ENCODE measurements around the gene GTF2A1L.
"Not testable (repeated sequence)": the region's sequence is repeated elsewhere in the genome, so short reads cannot be mapped to it uniquely, and the experiment has no call there.

Gene GTF2A1L

GRCh38 chr2:48699348-48699930 is 81.8 kb downstream of the GTF2A1L start:
- Histone ChIP-seq H3K9ac (ENCODE audit: low read length) (no peak overlapping the region), H3K4me1 (ENCODE audit: low read length) (no peaks in the 10 kb centered on the region), H3K9me3 (replicated peaks; ENCODE audit: insufficient read depth, low read length) (no peaks in the 10 kb centered on the region), H3K27ac (ENCODE audit: low read length) (no peak overlapping the region), H3K79me2 (ENCODE audit: low read length) (no peaks in the 10 kb centered on the region), H3K9me2 (replicated peaks; ENCODE audit: insufficient read depth, low read length) (no peaks in the 10 kb centered on the region), H3K4me2 (ENCODE audit: low read depth, low read length) (no peak overlapping the region), H3K4me3 (ENCODE audit: low read length) (no peak overlapping the region), H4K20me1 (ENCODE audit: insufficient read depth, low read length) (no peaks in the 10 kb centered on the region), H3K36me3 (replicated peaks; ENCODE audit: insufficient read depth, low read length) (no peaks in the 10 kb centered on the region), H3K27me3 (replicated peaks; ENCODE audit: insufficient read depth, low read length) (no peaks in the 10 kb centered on the region), H3F3A (ENCODE audit: insufficient read depth, low read length) (no peaks in the 10 kb centered on the region), H2AFZ (ENCODE audit: low read length) (no peak overlapping the region)
- TF ChIP-seq EZH2phosphoT487 (IDR thresholded peaks at IDR 0.05; ENCODE audit: low read length) (no peak), EZH2 (optimal IDR thresholded peaks at IDR 0.05; ENCODE audit: low read depth, low read length) (no peak)
- TF ChIP-seq, protein P1, sequence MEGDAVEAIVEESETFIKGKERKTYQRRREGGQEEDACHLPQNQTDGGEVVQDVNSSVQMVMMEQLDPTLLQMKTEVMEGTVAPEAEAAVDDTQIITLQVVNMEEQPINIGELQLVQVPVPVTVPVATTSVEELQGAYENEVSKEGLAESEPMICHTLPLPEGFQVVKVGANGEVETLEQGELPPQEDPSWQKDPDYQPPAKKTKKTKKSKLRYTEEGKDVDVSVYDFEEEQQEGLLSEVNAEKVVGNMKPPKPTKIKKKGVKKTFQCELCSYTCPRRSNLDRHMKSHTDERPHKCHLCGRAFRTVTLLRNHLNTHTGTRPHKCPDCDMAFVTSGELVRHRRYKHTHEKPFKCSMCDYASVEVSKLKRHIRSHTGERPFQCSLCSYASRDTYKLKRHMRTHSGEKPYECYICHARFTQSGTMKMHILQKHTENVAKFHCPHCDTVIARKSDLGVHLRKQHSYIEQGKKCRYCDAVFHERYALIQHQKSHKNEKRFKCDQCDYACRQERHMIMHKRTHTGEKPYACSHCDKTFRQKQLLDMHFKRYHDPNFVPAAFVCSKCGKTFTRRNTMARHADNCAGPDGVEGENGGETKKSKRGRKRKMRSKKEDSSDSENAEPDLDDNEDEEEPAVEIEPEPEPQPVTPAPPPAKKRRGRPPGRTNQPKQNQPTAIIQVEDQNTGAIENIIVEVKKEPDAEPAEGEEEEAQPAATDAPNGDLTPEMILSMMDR (IDR thresholded peaks at IDR 0.05; ENCODE audit: low read length) = no peak
- no peak for DNase-seq

DNA sequence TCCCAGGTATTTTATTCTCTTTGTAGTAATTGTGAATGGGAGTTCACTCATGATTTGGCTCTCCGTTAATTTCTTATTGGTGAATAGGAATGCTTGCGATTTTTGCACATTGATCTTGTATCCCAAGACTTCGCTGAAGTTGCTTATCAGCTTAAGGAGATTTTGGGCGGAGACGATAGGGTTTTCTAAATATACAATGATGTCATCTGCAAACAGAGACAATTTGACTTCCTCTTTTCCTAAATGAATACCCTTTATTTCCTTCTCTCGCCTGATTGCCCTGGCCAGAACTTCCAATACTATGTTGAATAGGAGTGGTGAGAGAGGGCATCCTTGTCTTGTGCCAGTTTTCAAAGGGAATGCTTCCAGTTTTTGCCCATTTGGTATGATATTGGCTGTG is 86.0 kb downstream of the GTF2A1L start:
- H3K9me3 ChIP-seq (replicated peaks; ENCODE audit: insufficient read depth, low read length); DNase-seq; H3K4me1 ChIP-seq (ENCODE audit: low read length); H2AFZ ChIP-seq (ENCODE audit: low read length); H3K9me2 ChIP-seq (replicated peaks; ENCODE audit: insufficient read depth, low read length); H3K27me3 ChIP-seq (replicated peaks; ENCODE audit: insufficient read depth, low read length); H4K20me1 ChIP-seq (ENCODE audit: insufficient read depth, low read length); H3K36me3 ChIP-seq (replicated peaks; ENCODE audit: insufficient read depth, low read length); H3K4me2 ChIP-seq (ENCODE audit: low read depth, low read length); H3K4me3 ChIP-seq (ENCODE audit: low read length); H3F3A ChIP-seq (ENCODE audit: insufficient read depth, low read length); H3K9ac ChIP-seq (ENCODE audit: low read length); H3K79me2 ChIP-seq (ENCODE audit: low read length); H3K27ac ChIP-seq (ENCODE audit: low read length): not testable (repeated sequence)

DNA sequence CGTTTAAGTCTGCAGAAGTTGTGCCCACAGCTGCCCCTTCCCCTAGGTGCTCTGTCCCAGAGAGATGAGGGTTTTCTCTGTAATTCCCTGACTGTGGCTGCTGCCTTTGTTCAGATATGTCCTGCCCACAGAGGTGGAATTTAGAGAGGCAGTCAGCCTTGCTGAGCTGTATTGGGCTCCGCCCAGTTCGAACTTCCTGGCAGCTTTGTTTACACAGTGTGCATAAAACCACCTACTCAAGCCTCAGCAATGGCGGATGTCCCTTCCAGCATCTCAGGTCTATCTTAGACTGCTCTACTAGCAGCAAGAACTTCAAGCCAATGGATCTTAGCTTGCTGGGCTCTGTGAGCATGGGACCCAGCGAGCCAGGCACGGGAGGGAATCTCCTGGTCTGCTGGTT is 89.8 kb downstream of the GTF2A1L start:
- Histone ChIP-seq H3K79me2 (ENCODE audit: low read length) (no peaks in the 10 kb centered on the region), H3K9ac (ENCODE audit: low read length) (no peak overlapping the region), H2AFZ (ENCODE audit: low read length) (no peak overlapping the region), H3F3A (ENCODE audit: insufficient read depth, low read length) (no peaks in the 10 kb centered on the region), H3K4me2 (ENCODE audit: low read depth, low read length) (no peak overlapping the region), H3K27me3 (replicated peaks; ENCODE audit: insufficient read depth, low read length) (no peaks in the 10 kb centered on the region), H3K9me2 (replicated peaks; ENCODE audit: insufficient read depth, low read length) (no peaks in the 10 kb centered on the region), H4K20me1 (ENCODE audit: insufficient read depth, low read length) (no peaks in the 10 kb centered on the region), H3K4me1 (ENCODE audit: low read length) (no peaks in the 10 kb centered on the region), H3K36me3 (replicated peaks; ENCODE audit: insufficient read depth, low read length) (no peaks in the 10 kb centered on the region), H3K27ac (ENCODE audit: low read length) (no peak overlapping the region), H3K4me3 (ENCODE audit: low read length) (no peak overlapping the region), H3K9me3 (replicated peaks; ENCODE audit: insufficient read depth, low read length) (no peaks in the 10 kb centered on the region)
- DNase-seq = no peak
- no peak for TF ChIP-seq EZH2phosphoT487 (IDR thresholded peaks at IDR 0.05; ENCODE audit: low read length)

DNA sequence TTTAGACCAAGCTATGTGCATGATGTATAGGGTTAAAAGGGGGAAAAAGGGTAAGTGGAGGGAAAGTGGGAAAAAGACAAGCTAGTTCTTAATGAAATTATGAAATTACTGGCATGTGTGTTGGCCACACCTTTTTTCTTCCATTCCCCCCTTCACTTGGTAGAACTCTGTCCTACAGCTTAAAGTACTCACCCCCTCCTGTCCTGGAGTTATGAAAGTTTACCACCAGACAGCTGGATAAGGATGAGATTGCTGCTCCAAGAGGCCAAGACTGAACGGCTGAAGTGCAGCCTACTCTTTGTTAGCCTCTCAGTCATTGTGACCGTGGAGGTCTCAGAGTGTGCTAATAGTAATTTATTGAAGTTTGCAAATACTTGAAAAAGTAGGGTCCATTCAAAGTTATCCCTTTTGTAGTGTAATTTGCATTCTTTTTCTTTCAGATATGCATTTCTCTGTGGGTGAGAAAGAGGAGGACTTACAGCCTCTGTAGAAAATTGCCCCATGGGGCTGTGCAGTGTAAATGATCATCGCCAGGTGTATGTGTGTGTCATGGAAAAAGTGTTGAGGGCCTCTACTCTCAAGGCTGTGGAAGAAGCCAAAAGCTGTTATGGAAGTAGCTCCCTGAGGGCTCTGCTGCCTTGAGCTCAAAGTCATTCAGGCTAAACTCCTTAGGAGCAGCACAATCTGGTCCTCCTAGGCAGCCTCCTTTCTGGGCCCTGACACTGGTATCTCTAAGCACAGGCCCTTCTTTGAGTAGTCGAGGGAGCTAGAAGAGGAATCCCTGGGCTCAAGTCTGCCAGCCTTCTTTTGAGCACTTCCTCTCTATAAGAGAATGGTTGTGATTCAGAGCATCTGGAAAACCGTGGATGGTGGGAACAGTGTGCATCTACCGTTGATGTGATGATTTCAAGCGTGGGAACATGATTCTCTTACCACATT is 91.7 kb downstream of the GTF2A1L start:
- no peak for DNase-seq
- no peak overlapping the region for H3K4me3 ChIP-seq (ENCODE audit: low read length)
- H3K27ac ChIP-seq (ENCODE audit: low read length) = no peak overlapping the region
- no peak overlapping the region for H3K4me2 ChIP-seq (ENCODE audit: low read depth, low read length)
- no peaks in the 10 kb centered on the region for H3F3A ChIP-seq (ENCODE audit: insufficient read depth, low read length)
- no peaks in the 10 kb centered on the region for H3K9me2 ChIP-seq (replicated peaks; ENCODE audit: insufficient read depth, low read length)
- H4K20me1 ChIP-seq (ENCODE audit: insufficient read depth, low read length) = no peaks in the 10 kb centered on the region
- H3K79me2 ChIP-seq (ENCODE audit: low read length) = no peaks in the 10 kb centered on the region
- TF ChIP-seq EZH2phosphoT487 (IDR thresholded peaks at IDR 0.05; ENCODE audit: low read length) = no peak
- TF ChIP-seq, protein P1 (IDR thresholded peaks at IDR 0.05; ENCODE audit: low read length) = no peak
- no peak for TF ChIP-seq EZH2 (optimal IDR thresholded peaks at IDR 0.05; ENCODE audit: low read depth, low read length)
- no peak overlapping the region for H2AFZ ChIP-seq (ENCODE audit: low read length)
- H3K36me3 ChIP-seq (replicated peaks; ENCODE audit: insufficient read depth, low read length) = no peaks in the 10 kb centered on the region
- no peaks in the 10 kb centered on the region for H3K4me1 ChIP-seq (ENCODE audit: low read length)
- no peaks in the 10 kb centered on the region for H3K27me3 ChIP-seq (replicated peaks; ENCODE audit: insufficient read depth, low read length)
- no peaks in the 10 kb centered on the region for H3K9me3 ChIP-seq (replicated peaks; ENCODE audit: insufficient read depth, low read length)
- no peak overlapping the region for H3K9ac ChIP-seq (ENCODE audit: low read length)
